Right lobe of liver (tissue), 6 donors: ENCODE measurements around the gene GREB1. TPM values are rescaled to one million over a fixed set of nuclear protein-coding genes. Genes with fewer than 3 reads are reported as not detected.
A peak's percentile ranks its signal among the peaks of the same experiment; 100 is the strongest.

Experiments used
- ATAC-seq, 4 donors: fragments of 200-7000 bp; cut with Tn5 transposase; one replicate each; pipeline ENCODE4 v1.9.1; 2020; ENCODE audit warnings: mild to moderate bottlenecking in 4 of 4, moderate library complexity in 4 of 4
- DNase-seq, 3 donors: peaks; one replicate each; pipeline ENCODE4 v3.0.0-alpha.2; 2020
- H3K27ac ChIP-seq, 3 donors: fragments of 200-600 bp; one replicate each; pipeline ENCODE4 v1.8.0; 2022
- H3K27me3 ChIP-seq, 2 donors: fragments of 200-600 bp; one replicate each; pipeline ENCODE4 v1.8.0; 2022
- H3K36me3 ChIP-seq, 4 donors: fragments of 200-600 bp; sonication (generic) in 1 of 4; one replicate each; pipeline versions ENCODE4 v1.5.1 to v1.8.0; 2017 to 2022; ENCODE audit warnings: control low read depth in 1 of 4
- H3K4me1 ChIP-seq, 4 donors: fragments of 200-600 bp; sonication (generic) in 1 of 4; one replicate each; pipeline versions ENCODE4 v1.5.1 to v1.8.0; 2017 to 2022; ENCODE audit warnings: control low read depth in 1 of 4
- H3K4me3 ChIP-seq, 3 donors: fragments of 200-600 bp; one replicate each; pipeline ENCODE4 v1.8.0; 2022
- H3K9me3 ChIP-seq, 4 donors: fragments of 200-600 bp; sonication (generic) in 1 of 4; one replicate each; pipeline versions ENCODE4 v1.5.1 to v1.8.0; 2017 to 2022; ENCODE audit warnings: control low read depth in 1 of 4
- CTCF ChIP-seq, 4 donors: fragments of 200-600 bp in 3 of 4; fragments of 450-650 bp in 1 of 4; IDR thresholded peaks; one replicate each; pipeline versions ENCODE4 v1.5.1 to v1.8.0; 2016 to 2022; ENCODE audit warnings: antibody characterized with exemption in 4 of 4, mild to moderate bottlenecking in 2 of 4
- POLR2A ChIP-seq: fragments of 450-650 bp; IDR thresholded peaks from one replicate; pipeline ENCODE4 v1.6.1; 2017; ENCODE audit warnings: antibody characterized with exemption, mild to moderate bottlenecking
- WGBS: methylation state at CpG from one replicate; pipeline ENCODE4 v1.1.6; 2018; ENCODE audit warnings: low coverage, low lambda C conversion rate; ENCODE audit not compliant: insufficient coverage; ENCODE audit errors: missing lambda C conversion rate; 5-methylcytosine and 5-hydroxymethylcytosine counted together
- intact Hi-C, 2 donors: fragments of 100-400 bp; cut with DNase I; formaldehyde crosslinking; loops; one replicate each; pipeline versions ENCODE4 v1.11.2 to v1.14.1; 2022
- total RNA-seq, 6 experiments: library from RNA; depleted of rRNA in 2 of 6; stranded (reverse); fragments of >200 nt in 2 of 6; fragmentation: NEBNext Ultra II Directional in 3 of 6; extraction: Animal tissue kit (Norgen Biotek cat#: 25700) in 3 of 6; gene quantifications; one replicate each; pipeline versions ENCODE4 v1.1.0 to v1.2.4, GENCODE V29; 2016 to 2023
- donor health status: DM: no; HTN: yes; CAD: no.
- donor health status: DM: no; HTN: no; CAD: no.
- donor health status: DM: no; HTN: no; CAD: no.
- donor health status: DM: no; HTN: yes; CAD: no.
- donor health status: DM: no; HTN: yes; CAD: no.

Gene GREB1
- total RNA-seq, 6 experiments from 2014 or later: 1.6 to 19.5 (median 6.5) TPM

DNA sequence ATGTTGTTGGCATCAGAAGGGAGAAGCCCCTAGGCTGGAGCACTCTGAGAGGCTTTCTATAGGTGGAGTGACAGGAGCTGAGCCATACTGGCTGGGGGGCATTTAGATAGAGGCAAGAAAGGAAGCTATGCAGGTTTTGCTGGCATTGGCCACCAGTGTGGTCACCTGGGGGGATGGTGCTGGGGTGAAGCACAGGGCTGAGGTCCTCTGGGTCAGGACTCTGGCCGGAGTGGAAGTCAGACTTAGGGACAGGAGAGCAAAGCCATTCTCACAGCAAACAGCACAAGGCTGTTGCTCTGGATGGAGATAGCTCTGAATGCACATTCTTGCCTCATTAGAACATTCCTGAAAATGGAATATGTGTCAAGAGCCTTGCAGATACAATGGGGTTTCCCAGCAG is 88.8 kb downstream of the GREB1 start:
- H3K27me3 ChIP-seq: no peaks in the 10 kb centered on the region
- no peak overlapping the region for H3K4me3 ChIP-seq
- no peaks in the 10 kb centered on the region for H3K9me3 ChIP-seq
- ATAC-seq: no peak
- no peak for TF ChIP-seq CTCF (IDR thresholded peaks at IDR 0.05)
- no peak for TF ChIP-seq POLR2A
- H3K36me3 ChIP-seq: no peaks in the 10 kb centered on the region
- WGBS: 100% methylated on average over 1 of the region's 1 CpG
- no peak overlapping the region for H3K27ac ChIP-seq
- DNase-seq: no peak
- intact Hi-C loops: no loop called here
- no peaks in the 10 kb centered on the region for H3K4me1 ChIP-seq

DNA sequence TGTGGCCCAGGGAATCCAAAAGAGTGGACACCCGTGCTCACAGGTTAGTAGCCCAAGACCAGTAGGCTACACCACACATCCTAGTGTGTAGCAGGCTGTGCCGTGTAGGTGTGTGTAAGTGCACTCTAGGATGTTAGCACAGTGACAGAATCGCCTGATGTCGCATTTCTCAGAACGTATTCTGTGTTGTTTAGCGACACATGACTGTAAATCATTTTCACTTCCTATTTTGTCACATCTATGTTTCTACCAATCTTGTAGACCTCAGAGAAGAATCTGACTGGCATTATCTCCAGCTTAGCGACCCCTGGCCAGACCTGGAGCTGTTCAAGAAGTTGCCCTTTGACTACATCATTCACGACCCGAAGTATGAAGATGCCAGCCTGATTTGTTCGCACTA is 91.0 kb downstream of the GREB1 start:
- 92% methylated on average over 10 of the region's 10 CpGs for WGBS
- Histone ChIP-seq H3K27me3 (no peaks in the 10 kb centered on the region), H3K27ac (no peak overlapping the region), H3K4me3 (no peak overlapping the region), H3K4me1 (no peaks in the 10 kb centered on the region), H3K36me3 (no peaks in the 10 kb centered on the region), H3K9me3 (no peaks in the 10 kb centered on the region)
- DNase-seq (peak in 1 of 3 donors; percentile 11), ATAC-seq (no peak)
- intact Hi-C loops: no loop called here
- TF ChIP-seq POLR2A: no peak
- TF ChIP-seq CTCF (IDR thresholded peaks at IDR 0.05): no peak

DNA sequence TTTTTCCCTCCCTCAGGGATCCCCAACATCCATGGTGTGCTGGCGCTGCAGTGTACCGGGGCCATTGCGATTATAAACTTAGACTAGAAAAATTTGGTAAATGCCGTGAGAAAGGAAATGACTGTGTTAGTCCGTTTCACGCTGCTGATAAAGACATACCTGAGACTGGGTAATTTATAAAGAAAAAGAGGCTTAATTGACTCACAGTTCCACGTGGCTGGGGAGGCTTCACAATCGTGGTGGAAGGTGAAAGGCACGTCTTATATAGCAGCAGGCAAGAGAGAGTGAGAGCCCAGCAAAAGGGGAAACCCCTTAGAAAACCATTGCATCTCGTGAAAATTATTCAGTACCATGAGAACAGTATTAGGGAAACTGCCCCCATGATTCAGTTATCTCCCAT is 91.8 kb downstream of the GREB1 start:
- Histone ChIP-seq H3K9me3 (no peaks in the 10 kb centered on the region), H3K4me3 (no peak overlapping the region), H3K36me3 (no peaks in the 10 kb centered on the region), H3K27me3 (no peaks in the 10 kb centered on the region), H3K4me1 (no peaks in the 10 kb centered on the region), H3K27ac (no peak overlapping the region)
- WGBS: 93% methylated on average over 9 of the region's 10 CpGs
- DNase-seq: no peak
- no peak for ATAC-seq
- no peak for TF ChIP-seq CTCF (IDR thresholded peaks at IDR 0.05)
- intact Hi-C loops: no loop called here

DNA sequence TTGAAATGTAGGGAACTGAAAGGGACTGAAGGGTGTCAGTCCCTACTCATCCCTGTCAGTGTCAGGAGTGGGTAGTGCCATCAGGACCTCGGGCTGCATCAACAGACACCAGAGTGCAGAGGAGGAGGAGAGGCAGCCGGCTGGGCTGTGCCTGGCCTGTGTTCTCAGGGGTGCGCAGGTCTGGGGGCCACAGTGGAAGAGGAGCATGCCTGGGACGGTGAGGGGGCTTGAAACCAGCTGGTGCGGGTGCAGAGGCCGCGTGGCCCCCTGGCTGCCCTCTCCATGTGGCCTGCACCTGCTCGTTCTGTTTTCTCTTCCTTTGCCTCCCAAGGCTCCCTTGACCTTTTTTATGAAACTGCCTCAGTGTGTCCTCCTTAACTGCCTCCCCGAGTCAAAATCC is 94.8 kb downstream of the GREB1 start:
- WGBS: 71% methylated on average over 3 of the region's 9 CpGs
- DNase-seq: no peak
- Histone ChIP-seq H3K27ac (no peak overlapping the region), H3K36me3 (no peaks in the 10 kb centered on the region), H3K9me3 (no peaks in the 10 kb centered on the region), H3K4me1 (no peaks in the 10 kb centered on the region), H3K27me3 (no peaks in the 10 kb centered on the region), H3K4me3 (no peak overlapping the region)
- no peak for ATAC-seq
- TF ChIP-seq CTCF (IDR thresholded peaks at IDR 0.05): no peak
- no peak for TF ChIP-seq POLR2A
- intact Hi-C loops: no loop called here

DNA sequence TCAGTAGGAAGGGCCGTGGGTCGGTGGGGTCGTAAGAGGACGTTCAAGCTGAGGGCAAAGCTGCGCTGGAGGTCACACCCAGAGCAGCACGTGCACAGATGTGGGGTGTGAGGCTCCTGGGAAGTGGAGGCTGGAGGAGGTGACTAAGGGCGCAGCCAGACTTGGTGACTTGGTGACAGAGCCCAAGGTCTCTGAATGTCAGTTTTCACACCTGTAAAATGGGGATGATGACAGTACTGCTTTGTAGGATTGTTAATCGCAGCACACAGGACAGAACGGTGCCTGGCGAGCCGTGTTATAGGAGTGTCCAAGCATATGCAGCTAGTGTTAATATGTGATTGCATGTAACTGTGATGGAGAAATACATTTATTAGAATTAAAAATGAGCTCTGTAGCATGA is 95.4 kb downstream of the GREB1 start:
- Histone ChIP-seq H3K4me3 (no peak overlapping the region), H3K4me1 (no peaks in the 10 kb centered on the region), H3K27ac (no peak overlapping the region), H3K36me3 (no peaks in the 10 kb centered on the region), H3K9me3 (no peaks in the 10 kb centered on the region), H3K27me3 (no peaks in the 10 kb centered on the region)
- DNase-seq: no peak
- TF ChIP-seq POLR2A (no peak), CTCF (IDR thresholded peaks at IDR 0.05) (no peak)
- WGBS: 87% methylated on average over 7 of the region's 11 CpGs
- intact Hi-C loops: no loop called here
- ATAC-seq: no peak
